GM21717 (cell line): ENCODE data around the gene EIF6.
"Not testable (repeated sequence)": the region's sequence is repeated elsewhere in the genome, so short reads cannot be mapped to it uniquely, and the experiment has no call there.

ENCODE experiments used
- ATAC-seq: cut with Tn5 transposase; IDR thresholded peaks from one replicate; pipeline ENCODE4 v1.9.1; 2021; ENCODE audit warnings: mild to moderate bottlenecking, moderate library complexity; ENCODE audit not compliant: unreplicated experiment

EIF6 gene

DNA sequence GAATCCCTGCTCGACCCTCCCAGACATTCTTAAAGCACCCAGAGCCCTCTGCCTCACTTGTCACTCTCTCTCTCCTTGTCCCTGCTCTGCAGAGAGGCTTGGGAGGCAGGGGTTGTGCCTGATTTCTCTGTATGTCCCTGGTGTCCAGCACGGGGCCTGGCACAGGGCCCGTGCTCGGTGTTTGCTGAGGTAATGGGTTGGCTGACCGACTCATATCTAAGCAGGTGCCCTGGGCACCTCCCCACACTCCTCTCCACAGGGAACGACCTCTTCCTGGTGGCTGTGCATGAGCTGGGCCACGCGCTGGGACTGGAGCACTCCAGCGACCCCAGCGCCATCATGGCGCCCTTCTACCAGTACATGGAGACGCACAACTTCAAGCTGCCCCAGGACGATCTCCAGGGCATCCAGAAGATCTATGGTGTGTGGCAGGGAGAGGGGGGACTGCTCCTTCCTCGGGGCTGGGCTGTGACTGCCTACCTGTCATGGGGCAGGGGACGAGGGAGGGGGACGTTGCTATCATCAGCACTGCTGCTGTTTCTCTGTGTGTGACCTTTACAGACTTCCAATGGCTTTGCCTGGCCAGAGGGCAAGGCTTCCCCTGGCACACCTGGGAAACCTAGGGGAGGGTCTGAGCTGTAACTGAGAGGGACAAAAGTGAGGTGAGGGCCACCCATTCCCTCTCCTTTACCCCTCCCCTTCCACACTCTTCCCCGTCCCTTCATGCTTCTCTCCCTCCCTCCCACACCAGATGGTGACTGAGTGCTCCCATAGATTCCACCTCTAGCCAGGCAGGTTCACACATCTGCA is 20.8 kb downstream of the EIF6 start:
- no peak for ATAC-seq

DNA sequence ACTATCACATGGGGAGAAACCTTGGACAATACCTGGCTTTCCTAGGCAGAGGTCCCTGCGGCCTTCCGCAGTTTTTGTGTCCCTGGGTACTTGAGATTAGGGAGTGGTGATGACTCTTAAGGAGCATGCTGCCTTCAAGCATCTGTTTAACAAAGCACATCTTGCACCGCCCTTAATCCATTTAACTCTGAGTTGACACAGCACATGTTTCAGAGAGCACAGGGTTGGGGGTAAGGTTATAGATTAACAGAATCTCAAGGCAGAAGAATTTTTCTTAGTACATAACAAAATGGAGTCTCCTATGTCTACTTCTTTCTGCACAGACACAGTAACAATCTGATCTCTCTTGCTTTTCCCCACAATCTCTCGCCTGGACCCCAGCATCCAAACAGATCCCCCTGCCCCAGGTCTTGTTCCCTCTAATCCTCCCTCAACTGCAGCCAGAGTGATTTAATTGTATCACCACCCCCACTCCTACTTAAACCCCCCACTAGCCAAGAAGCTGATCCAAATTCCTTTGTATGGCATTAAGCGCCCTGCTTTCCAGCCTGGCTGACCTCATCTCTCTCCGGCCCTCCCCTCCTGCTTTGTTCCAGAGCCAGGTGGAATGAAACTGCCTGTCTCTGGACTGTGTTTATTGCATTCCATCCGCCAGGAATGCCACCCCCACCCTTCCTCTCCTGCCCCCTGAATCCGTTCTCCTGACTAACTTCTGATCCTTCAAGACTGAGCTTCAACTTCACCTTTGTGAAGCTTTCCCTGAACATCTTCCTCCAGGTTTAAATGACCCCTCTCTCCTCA is 21.6 kb downstream of the EIF6 start:
- ATAC-seq, result not testable (repeated sequence)

DNA sequence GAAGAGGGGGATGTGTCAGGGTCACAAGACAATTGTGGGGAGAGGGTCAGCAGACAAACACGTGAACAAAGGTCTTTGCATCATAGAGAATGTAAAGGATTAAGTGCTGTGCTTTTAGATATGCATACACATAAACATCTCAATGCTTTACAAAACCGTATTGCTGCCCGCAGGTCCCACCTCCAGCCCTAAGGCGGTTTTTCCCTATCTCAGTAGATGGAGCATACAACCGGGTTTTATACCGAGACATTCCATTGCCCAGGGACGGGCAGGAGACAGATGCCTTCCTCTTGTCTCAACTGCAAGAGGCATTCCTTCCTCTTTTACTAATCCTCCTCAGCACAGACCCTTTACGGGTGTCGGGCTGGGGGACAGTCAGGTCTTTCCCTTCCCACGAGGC is 22.3 kb downstream of the EIF6 start:
- not testable (repeated sequence) for ATAC-seq

DNA sequence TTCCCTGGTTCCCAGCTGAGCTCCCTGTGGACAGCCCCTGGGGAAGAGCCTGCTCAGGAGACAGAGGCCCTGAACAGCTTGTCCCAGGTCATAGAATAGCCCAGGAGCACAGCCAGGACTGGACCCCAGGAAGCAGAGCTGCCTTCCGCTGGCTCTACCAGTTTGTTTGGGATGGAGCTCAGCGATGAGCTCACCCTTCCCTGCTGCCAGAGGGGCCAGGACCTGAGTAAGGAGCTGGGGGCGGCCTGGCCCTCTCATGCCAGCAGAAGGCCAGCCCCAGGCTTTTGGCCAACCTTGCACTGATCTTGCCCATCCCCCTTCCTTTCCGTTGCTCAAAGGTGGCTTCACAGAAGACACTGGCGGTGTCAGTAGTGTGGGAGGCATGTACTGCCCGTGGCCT is 24.1 kb downstream of the EIF6 start:
- ATAC-seq, result no peak

DNA sequence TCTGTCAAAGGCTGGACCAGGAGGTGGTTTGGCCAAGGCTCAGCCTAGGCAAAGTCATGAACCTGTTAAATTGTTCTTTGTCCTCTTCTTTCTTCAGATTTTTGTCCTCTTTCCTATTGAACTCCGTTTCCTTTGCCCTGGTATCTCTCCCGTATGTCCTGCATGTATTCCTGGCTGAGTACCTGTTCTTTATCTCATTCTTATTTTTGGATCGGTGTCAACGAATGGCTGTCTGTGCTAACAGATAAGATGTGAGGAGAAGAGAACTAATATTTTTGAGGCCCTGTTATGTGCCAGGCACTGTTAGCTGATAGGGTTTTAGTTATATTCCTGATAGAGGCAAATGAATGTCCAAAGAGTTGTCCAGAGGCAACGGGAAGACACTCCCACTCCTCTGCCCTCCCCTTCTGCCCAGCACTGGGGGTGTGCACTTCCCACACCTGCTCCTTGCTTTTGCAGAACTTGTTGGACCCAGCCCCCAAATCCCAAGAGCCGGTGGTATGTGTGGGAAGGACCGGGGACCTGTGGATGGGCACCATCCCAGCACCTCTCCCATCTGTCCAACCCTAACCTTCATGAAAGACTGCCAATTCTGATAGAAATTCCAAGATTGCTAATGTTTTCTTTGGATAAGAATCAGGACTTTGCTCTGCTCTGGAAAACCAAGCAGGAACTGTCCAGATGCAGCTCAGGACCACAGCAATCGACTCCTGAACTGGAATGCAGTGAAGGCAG is 27.2 kb downstream of the EIF6 start:
- ATAC-seq, result no peak

DNA sequence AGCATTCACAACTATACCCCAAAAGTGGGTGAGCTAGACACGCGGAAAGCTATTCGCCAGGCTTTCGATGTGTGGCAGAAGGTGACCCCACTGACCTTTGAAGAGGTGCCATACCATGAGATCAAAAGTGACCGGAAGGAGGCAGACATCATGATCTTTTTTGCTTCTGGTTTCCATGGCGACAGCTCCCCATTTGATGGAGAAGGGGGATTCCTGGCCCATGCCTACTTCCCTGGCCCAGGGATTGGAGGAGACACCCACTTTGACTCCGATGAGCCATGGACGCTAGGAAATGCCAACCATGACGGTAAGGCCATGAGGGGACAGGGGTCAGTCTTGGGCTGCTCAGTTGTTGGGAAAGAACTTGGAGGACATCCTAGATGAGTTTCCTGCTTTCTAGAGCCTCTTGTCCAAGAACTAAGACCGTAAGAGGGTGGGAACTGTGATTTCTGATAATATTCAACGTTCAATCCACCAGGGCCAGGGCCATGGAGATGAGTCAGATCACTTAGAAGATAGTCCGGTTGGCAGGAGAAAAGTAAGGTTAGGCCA is 30.0 kb downstream of the EIF6 start:
- ATAC-seq, result no peak

DNA sequence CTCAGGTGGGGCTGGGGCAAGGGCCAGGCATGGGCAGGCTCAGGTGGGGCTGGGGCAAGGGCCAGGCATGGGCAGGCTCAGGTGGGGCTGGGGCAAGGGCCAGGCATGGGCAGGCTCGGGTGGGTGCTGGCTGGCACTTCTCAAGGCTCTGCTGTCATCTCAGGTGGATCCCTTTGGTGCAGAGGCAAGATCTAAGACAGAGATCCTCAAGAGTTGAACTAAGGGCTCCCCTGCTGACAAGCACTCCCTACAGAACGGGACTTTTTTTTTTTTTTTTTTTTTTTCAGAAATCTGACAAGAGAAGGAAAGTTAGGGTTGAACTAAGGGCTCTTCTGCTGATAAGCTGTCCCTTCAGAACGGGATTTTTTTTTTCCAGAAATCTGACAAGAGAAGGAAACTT is 31.6 kb downstream of the EIF6 start:
- ATAC-seq, result no peak

DNA sequence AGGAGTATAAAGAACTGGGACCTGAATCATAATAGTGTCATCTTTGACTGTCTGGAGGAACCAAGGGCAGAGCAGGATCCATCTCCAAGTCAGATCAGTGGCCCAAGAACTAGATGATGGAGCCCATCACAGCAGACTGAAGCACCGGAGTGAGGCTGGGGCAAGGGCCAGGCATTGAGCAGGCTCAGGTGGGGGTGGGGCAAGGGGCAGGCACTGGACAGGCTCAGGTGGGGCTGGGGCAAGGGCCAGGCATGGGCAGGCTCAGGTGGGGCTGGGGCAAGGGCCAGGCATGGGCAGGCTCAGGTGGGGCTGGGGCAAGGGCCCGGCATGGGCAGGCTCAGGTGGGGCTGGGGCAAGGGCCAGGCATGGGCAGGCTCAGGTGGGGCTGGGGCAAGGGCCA is 32.0 kb downstream of the EIF6 start:
- ATAC-seq, result not testable (repeated sequence)

DNA sequence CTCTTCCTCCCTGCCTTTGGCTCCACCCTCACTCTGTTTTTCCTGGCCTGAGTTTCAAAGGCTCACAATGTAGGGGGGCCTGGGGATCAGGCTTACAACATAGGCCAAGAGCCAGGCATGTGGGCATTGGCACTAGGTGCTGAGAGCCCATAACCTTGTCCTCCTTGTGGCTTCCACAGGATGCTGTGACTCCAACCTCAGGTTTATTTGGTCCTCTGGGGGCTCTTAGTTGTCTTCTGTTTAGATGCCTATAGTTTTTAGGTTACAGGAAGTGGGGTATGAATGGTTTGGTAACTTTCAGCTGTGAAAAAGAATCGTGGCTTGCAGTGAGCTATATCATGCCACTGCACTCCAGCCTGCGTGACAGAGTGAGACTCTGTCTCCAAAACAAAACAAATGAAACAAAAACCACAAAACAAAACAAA is 32.5 kb downstream of the EIF6 start:
- ATAC-seq, result no peak

DNA sequence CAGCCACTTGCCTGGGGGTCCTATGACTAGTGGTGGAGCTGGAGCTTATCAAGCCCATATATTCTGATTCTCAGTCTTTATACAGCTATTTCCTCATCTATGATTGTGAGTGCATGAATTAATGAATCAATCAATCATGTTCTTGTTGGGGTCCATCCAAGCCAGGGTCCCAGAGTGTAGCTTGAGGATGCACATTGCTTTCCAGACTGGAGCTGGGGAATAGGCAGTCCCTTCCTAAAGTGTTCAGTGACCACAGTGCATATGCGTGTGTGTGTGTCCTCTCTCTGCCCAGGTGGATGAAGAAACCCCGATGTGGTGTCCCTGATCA is 33.0 kb downstream of the EIF6 start:
- no peak for ATAC-seq

DNA sequence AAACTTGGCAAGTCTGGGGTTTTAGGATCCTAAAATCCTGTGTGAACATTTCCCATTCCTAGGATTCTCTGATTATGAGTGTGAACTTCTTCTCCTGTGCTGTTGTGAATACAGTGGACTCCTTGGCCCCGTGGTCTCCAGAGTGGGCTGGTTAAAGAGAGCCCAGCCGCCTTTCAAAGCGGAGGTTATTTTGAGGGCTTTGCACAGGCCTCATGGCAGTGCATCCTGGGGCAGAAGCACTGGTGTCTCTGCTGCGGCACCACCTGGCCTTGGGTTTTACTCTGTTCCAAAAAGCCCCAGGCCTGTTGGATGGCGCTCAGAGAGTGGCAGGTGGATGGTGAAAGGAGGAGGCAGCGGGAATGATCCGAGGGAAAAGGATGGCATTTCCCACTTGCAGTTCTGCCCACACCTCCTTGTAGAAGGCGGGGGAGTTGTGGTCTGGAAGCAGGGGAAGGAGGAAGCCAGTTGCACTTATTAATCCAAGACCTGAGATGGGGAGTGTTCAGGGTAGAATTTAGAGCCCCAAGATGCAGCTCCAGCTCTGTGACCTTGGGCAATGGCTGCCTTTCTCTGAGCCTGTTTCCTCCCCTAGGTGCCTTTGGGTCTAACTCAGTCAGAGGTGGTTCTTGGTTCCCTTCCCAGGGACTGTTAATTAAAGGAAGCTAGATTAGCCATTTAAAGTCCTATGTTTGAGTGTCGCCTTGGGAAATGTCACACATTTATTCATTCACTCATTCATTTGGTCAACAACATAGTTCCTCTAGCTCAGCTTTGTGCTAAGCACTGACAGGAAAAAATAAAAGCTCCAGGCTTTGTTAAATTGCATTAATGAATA is 35.7 kb downstream of the EIF6 start:
- no peak for ATAC-seq

DNA sequence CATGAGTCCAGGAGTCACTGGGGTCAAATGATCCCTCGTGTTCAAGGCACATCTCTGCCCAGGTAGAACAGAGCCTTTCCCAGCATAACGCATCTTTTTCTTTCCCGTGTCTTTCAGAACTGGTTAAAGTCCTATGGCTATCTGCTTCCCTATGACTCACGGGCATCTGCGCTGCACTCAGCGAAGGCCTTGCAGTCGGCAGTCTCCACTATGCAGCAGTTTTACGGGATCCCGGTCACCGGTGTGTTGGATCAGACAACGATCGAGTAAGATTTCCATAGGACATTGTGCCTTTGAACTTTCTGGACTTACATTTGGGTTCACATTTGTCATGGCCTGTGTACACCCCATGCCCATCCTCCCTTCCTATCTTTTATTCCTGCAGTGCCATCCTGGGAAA is 37.8 kb downstream of the EIF6 start:
- no peak for ATAC-seq

DNA sequence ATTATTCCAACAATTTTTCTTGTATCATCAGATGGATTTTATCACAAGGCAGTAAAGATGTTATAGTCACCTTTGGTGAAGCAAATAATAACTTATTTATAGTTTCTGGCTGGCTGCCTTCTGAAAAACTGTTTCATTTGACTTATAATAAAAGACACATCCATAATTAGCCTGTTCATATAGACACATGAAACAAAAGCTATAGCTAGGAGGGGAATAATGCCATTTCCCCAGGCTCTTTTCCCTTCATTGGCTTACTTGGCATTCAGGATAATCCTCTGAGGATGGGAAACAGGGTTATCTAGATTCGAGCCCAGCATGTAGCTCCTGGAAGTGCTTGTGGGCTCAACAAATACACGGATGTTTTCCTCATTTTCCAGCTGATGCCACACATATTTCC is 40.6 kb downstream of the EIF6 start:
- no peak for ATAC-seq

DNA sequence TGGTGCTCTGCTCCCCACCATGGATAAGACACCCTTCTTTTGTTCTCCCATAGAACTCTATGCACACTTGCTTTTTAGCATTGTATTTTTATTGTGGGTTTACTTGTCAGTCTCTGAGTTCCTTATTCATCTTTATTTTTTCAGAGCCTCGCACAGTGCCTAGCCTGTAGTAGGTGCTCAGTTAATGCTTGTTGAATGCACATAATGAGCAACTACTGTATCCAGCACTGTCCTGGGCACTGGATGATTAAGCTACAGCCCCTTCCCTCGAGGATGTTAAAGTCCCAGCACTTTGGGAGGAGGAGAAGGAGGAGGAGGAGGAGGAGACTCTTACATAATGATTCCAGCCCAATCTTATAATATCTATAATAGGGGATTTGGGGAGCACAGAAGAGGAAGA is 41.3 kb downstream of the EIF6 start:
- no peak for ATAC-seq

DNA sequence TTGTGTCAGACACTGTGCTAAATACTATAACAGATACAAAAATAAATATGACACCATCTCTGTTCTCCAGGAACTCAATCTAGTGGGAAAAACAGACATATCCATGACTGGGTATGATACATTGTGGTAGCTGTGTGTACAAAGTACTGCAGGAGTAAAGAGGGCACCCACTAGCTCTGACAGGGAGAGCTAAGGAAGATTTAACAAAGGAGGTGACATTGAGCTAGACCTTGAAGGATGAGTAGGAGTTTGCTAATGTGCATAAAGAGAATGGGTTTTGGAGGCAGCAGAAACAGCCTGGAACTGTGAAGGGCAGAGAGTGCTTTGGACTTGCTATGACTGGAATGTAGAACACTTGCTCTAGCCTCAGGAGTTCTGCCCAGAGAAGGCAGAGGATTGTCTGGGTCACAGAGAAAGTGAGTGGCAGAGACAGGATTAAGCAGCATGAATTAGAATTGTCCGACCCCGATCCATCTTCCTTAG is 43.7 kb downstream of the EIF6 start:
- no peak for ATAC-seq

DNA sequence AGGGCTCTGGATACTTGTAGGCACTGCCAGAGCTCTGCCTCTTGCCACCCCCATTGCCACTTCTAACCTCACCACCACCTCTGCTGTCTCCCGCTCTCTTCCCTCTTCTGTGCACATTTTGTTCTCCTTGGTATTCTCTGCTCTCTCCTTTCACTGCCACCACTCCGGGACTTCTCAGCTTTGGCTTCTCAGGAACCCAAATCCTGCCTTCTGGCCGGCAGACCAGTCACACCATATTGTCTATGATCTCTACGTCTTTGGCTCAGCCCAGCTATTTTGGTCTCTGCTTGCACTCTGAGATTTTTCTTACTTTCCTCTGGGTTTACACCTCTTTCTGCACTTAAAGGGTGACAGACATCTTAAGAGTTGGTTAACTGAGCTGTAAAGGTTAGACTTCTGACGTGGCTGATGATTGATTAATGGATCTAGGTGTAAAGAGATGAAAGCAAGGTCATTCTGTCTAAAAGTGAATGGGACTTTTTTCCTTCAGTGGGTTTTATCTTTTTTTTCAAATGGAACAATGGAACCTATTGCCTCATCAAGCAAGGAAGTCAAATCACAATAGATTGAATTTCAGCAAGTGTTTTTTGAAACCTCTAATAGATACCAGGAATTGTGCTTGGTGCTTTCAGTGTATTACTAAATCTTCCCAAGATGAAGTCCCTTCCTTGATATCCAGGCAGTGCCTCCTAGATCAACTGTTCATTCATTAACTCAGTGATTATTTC is 44.3 kb downstream of the EIF6 start:
- ATAC-seq, result no peak

DNA sequence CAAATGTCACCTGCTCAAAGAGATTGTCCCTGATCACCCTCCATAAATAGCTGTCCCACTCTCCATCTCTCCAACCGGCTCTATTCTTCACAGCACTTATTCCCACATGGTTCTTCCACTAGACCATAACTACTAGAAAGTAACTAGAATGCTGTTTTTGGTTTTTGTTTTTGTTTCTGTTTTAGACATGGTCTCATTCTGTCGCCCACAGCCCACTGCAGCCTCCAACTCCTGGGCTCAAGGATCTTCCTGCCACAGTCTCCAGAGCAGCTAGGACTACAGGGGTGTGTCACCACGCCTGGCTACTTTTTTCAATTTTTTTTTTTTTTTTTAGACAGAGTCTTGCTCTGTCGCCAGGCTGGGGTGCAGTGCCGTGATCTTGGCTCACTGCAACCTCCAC is 45.8 kb downstream of the EIF6 start:
- no peak for ATAC-seq

DNA sequence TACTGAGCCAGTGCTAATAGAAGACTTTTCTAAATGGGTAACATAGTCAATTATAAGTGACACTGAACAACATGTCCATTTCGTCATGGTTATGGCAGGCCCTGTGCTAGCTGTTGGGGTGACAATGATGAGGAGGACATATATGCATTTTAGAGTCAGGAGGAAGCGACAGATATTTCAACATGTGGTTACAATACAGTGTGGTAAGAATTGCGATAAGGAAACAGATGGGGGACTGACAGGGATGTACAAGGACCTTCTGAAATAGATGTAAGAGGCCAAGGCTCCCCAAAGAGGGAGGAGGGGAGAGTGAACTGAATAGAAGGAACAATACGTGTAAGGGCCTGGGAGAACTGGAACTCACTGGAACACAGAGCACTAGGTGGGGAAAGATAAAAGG is 46.4 kb downstream of the EIF6 start:
- ATAC-seq, result no peak

DNA sequence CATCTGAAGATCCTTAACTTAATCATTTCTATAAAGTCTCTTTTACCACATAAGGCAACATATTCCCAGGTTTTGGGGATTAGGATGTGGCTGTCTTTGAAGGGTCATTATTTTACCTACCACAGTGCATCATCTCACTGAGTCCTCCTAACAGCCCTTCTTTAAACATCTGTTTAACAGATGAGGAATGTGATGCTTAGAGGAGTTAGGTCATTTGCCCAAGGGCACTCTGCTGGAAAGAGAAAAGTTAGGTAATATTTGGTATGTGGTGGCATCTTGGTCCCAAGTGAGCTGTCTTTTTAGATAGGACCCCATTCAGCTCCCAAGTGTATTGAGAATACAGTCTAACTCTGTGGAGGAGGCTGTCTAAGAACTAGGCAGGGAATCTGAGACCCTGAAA is 47.1 kb downstream of the EIF6 start:
- no peak for ATAC-seq

DNA sequence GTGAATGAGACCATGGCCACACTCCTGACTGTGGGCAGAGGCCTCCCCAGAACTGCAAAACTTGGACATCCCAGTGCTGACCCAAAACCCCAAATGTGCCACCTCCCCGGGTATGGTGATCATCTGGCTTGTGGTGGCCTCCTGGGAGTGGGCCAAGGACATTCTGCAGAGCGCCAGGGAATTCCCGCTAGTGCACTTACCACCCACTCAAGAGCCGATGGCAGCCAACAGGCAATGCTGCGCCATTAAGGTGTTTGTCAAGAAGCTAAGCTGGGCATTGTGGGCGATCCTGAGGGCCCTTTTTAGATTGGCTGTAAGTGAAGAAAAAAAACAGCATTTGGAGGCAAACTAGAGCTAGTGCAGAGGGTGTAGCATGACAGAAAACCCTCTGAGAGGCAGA is 48.7 kb downstream of the EIF6 start:
- no peak for ATAC-seq
